GM23338 (cell line): ENCODE data around the gene PARVA. TPM values are rescaled to one million over a fixed set of nuclear protein-coding genes. Genes with fewer than 3 reads are reported as not detected.

Source experiments
- ATAC-seq: fragments of 200-7000 bp; cut with Tn5 transposase; 3 replicates; pipeline ENCODE4 v1.9.1; 2020
- DNase-seq: peaks from one replicate; pipeline ENCODE4 v3.0.0-alpha.2; 2015; ENCODE audit warnings: low spot score
- H2AFZ ChIP-seq: fragments of 200-600 bp; sonication (generic); 2 replicates; pipeline ENCODE4 v1.8.0; 2016; ENCODE audit warnings: antibody characterized with exemption, mild to moderate bottlenecking, moderate library complexity
- H3F3A ChIP-seq: fragments of 200-600 bp; sonication (generic); replicated peaks from 2 replicates; pipeline ENCODE4 v1.8.0; 2017; ENCODE audit warnings: antibody characterized with exemption, mixed run types, low read depth
- H3K27ac ChIP-seq: fragments of 200-600 bp; sonication (generic); 2 replicates; pipeline ENCODE4 v1.6.1; 2016; ENCODE audit warnings: low read depth
- H3K27me3 ChIP-seq: fragments of 200-600 bp; sonication (generic); 2 replicates; pipeline ENCODE4 v1.8.0; 2016; ENCODE audit warnings: mild to moderate bottlenecking, mixed run types, moderate library complexity; ENCODE audit not compliant: insufficient read depth
- H3K36me3 ChIP-seq: fragments of 200-600 bp; sonication (generic); 2 replicates; pipeline ENCODE4 v1.8.0; 2016; ENCODE audit warnings: mild to moderate bottlenecking; ENCODE audit not compliant: insufficient read depth
- H3K4me1 ChIP-seq: fragments of 200-600 bp; sonication (generic); 2 replicates; pipeline ENCODE4 v1.8.0; 2016; ENCODE audit warnings: mild to moderate bottlenecking, moderate library complexity; ENCODE audit not compliant: insufficient read depth
- H3K4me2 ChIP-seq: fragments of 200-600 bp; sonication (generic); 2 replicates; pipeline ENCODE4 v1.7.1; 2017; ENCODE audit warnings: mixed run types
- H3K4me3 ChIP-seq: fragments of 200-600 bp; sonication (generic); 2 replicates; pipeline ENCODE4 v1.6.1; 2016; ENCODE audit warnings: mixed run types
- H3K79me2 ChIP-seq: fragments of 200-600 bp; sonication (generic); replicated peaks from 2 replicates; pipeline ENCODE4 v1.8.0; 2017; ENCODE audit warnings: mild to moderate bottlenecking; ENCODE audit not compliant: insufficient read depth
- H3K9me2 ChIP-seq: fragments of 200-600 bp; sonication (generic); 2 replicates; pipeline ENCODE4 v1.8.0; 2017; ENCODE audit not compliant: insufficient read depth
- H4K20me1 ChIP-seq: fragments of 200-600 bp; sonication (generic); replicated peaks from 2 replicates; pipeline ENCODE4 v1.8.0; 2017; ENCODE audit warnings: mild to moderate bottlenecking; ENCODE audit not compliant: insufficient read depth
- H3K27ac Mint-ChIP-seq: 2 replicates; pipeline ENCODE4 v1.8.0; 2020; ENCODE audit warnings: inconsistent platforms, mild to moderate bottlenecking, moderate library complexity, mixed read lengths
- H3K27me3 Mint-ChIP-seq: 3 replicates; pipeline ENCODE4 v1.8.0; 2022; ENCODE audit warnings: low read depth, mild to moderate bottlenecking, moderate library complexity, mixed read lengths, inconsistent platforms; ENCODE audit not compliant: insufficient read depth, poor library complexity
- H3K36me3 Mint-ChIP-seq: 3 replicates; pipeline ENCODE4 v1.8.0; 2021; ENCODE audit warnings: low read depth, mild to moderate bottlenecking, inconsistent platforms, moderate library complexity, mixed read lengths
- H3K4me1 Mint-ChIP-seq: 3 replicates; pipeline ENCODE4 v1.8.0; 2020; ENCODE audit warnings: mild to moderate bottlenecking, inconsistent platforms, mixed read lengths
- H3K4me3 Mint-ChIP-seq: 3 replicates; pipeline ENCODE4 v1.8.0; 2021; ENCODE audit warnings: moderate library complexity, mild to moderate bottlenecking, inconsistent platforms, mixed read lengths
- H3K9me3 Mint-ChIP-seq: 3 replicates; pipeline ENCODE4 v1.8.0; 2020; ENCODE audit warnings: moderate library complexity, mild to moderate bottlenecking, inconsistent platforms, mixed read lengths
- CREB1 ChIP-seq: fragments of 250-450 bp; sonication (Bioruptor Pico); IDR thresholded peaks from 2 replicates; pipeline ENCODE4 v1.5.0; 2020; ENCODE audit warnings: low read depth, mild to moderate bottlenecking, moderate library complexity
- CTCF ChIP-seq, 2 experiments: fragments of 200-600 bp in 1 of 2; sonication (generic) in 1 of 2; conservative IDR thresholded peaks; 2 replicates each; pipeline versions ENCODE4 v1.5.1 to v1.6.1; 2016 to 2017; ENCODE audit warnings: antibody characterized with exemption in 2 of 2, low read depth in 2 of 2, mild to moderate bottlenecking in 2 of 2, moderate library complexity in 1 of 2
- EZH2 ChIP-seq: fragments of 200-600 bp; sonication (generic); IDR thresholded peaks from one replicate; pipeline ENCODE4 v1.8.0; 2017; ENCODE audit warnings: antibody characterized with exemption, mild to moderate bottlenecking, low read depth; ENCODE audit not compliant: unreplicated experiment
- EZH2phosphoT487 ChIP-seq: fragments of 200-600 bp; sonication (generic); IDR thresholded peaks from one replicate; pipeline ENCODE4 v1.8.1; 2018; ENCODE audit warnings: antibody characterized with exemption; ENCODE audit not compliant: unreplicated experiment
- JUNB ChIP-seq: IDR thresholded peaks from one replicate; pipeline ENCODE4 v1.6.1; 2016; ENCODE audit warnings: antibody characterized with exemption; ENCODE audit not compliant: unreplicated experiment
- NANOG ChIP-seq: IDR thresholded peaks from 2 replicates; pipeline ENCODE4 v1.6.1; 2016; ENCODE audit warnings: antibody characterized with exemption, borderline replicate concordance
- POLR2AphosphoS5 ChIP-seq: IDR thresholded peaks from 2 replicates; pipeline ENCODE4 v1.6.1; 2016; ENCODE audit warnings: antibody characterized with exemption, low read depth
- STAT1 ChIP-seq: IDR thresholded peaks from one replicate; pipeline ENCODE4 v1.6.1; 2016; ENCODE audit warnings: antibody characterized with exemption; ENCODE audit not compliant: unreplicated experiment
- ZNF114 ChIP-seq: fragments of 250-450 bp; sonication (Bioruptor Pico); IDR thresholded peaks from 2 replicates; pipeline ENCODE4 v1.5.0; 2020; ENCODE audit warnings: mild to moderate bottlenecking, moderate library complexity
- ZNF331 ChIP-seq: fragments of 250-450 bp; sonication (Bioruptor Pico); IDR thresholded peaks from 2 replicates; pipeline ENCODE4 v1.5.0; 2020; ENCODE audit warnings: low read depth, mild to moderate bottlenecking, moderate library complexity
- polyA plus RNA-seq: library from polyadenylated mRNA; unstranded; fragments of >200 nt; fragmentation: Nextera tagmentation; extraction: Ambion mirVana; gene quantifications from 2 replicates; pipeline ENCODE4 v1.2.1, GENCODE V29; 2016
- total RNA-seq: library from RNA; depleted of rRNA; stranded (reverse); fragments of >200 nt; shearing (Covaris generic); gene quantifications from 2 replicates; pipeline ENCODE4 v1.2.3, GENCODE V29; 2014
- TF ChIP-seq, protein P1 (sequence below): IDR thresholded peaks from one replicate; pipeline ENCODE4 v1.6.1; 2018; ENCODE audit warnings: antibody characterized with exemption; ENCODE audit not compliant: unreplicated experiment
- TF ChIP-seq, protein P2 (sequence below): fragments of 250-450 bp; sonication (Bioruptor Pico); IDR thresholded peaks from 2 replicates; pipeline ENCODE4 v1.5.0; 2020; ENCODE audit warnings: mild to moderate bottlenecking, moderate library complexity

The PARVA gene
- total and polyA plus RNA-seq, 2 experiments from 2014 or later, result 5.8 to 6.9 TPM

GRCh38 chr11:12386309-12386708 is 8.9 kb downstream of the PARVA start (continued):
- TF ChIP-seq, protein P1, sequence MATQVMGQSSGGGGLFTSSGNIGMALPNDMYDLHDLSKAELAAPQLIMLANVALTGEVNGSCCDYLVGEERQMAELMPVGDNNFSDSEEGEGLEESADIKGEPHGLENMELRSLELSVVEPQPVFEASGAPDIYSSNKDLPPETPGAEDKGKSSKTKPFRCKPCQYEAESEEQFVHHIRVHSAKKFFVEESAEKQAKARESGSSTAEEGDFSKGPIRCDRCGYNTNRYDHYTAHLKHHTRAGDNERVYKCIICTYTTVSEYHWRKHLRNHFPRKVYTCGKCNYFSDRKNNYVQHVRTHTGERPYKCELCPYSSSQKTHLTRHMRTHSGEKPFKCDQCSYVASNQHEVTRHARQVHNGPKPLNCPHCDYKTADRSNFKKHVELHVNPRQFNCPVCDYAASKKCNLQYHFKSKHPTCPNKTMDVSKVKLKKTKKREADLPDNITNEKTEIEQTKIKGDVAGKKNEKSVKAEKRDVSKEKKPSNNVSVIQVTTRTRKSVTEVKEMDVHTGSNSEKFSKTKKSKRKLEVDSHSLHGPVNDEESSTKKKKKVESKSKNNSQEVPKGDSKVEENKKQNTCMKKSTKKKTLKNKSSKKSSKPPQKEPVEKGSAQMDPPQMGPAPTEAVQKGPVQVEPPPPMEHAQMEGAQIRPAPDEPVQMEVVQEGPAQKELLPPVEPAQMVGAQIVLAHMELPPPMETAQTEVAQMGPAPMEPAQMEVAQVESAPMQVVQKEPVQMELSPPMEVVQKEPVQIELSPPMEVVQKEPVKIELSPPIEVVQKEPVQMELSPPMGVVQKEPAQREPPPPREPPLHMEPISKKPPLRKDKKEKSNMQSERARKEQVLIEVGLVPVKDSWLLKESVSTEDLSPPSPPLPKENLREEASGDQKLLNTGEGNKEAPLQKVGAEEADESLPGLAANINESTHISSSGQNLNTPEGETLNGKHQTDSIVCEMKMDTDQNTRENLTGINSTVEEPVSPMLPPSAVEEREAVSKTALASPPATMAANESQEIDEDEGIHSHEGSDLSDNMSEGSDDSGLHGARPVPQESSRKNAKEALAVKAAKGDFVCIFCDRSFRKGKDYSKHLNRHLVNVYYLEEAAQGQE, result no peak
- no peak for TF ChIP-seq ZNF331
- no peak for TF ChIP-seq ZNF114
- TF ChIP-seq CTCF (conservative IDR thresholded peaks at IDR 0.05; ENCODE audit: low read depth in 2 of 2), result no peak
- no peak for TF ChIP-seq CREB1
- TF ChIP-seq JUNB, result no peak

DNA sequence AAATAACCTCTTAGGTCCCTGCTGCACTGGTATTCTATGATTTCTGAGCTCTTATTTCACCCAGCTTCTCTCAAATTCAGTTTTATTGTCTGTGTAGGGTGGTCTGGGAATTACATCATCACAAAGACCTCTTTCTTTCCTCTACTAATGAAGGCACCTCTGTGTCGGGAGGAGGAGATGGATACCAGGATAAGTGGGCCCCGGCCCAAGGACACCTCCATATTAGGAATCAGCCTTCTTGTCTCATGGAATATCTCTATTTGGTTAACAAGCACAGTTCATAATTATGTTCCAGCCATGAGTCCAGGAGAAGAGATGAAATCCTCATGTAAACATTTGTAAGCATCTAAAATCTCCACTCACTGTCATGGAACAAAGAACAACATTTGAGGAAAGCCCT is 9.4 kb downstream of the PARVA start:
- H3F3A ChIP-seq, result no peaks in the 10 kb centered on the region
- H3K4me1 Mint-ChIP-seq, result no peaks in the 10 kb centered on the region
- no peak overlapping the region for H3K4me2 ChIP-seq
- H3K27me3 Mint-ChIP-seq, result no peaks in the 10 kb centered on the region
- ATAC-seq, result no peak
- H4K20me1 ChIP-seq, result no peaks in the 10 kb centered on the region
- H3K4me1 ChIP-seq, result 0 out of 2 replicates have a peak, but pooled peaks cover 3% of the 10 kb centered on the region
- H3K9me2 ChIP-seq, result no peaks in the 10 kb centered on the region
- no peak overlapping the region for H2AFZ ChIP-seq
- no peak overlapping the region for H3K27ac ChIP-seq
- no peaks in the 10 kb centered on the region; the same call in 2 of the 3 replicates for H3K9me3 Mint-ChIP-seq
- H3K27me3 ChIP-seq, result no peaks in the 10 kb centered on the region
- no peaks in the 10 kb centered on the region for H3K36me3 ChIP-seq
- H3K79me2 ChIP-seq, result no peaks in the 10 kb centered on the region; the same call in 1 of the 2 replicates
- H3K4me3 Mint-ChIP-seq, result no peak overlapping the region
- H3K4me3 ChIP-seq, result no peak overlapping the region
- H3K27ac Mint-ChIP-seq, result no peak overlapping the region
- H3K36me3 Mint-ChIP-seq, result no peaks in the 10 kb centered on the region
- DNase-seq, result no peak
- TF ChIP-seq CREB1, result no peak
- TF ChIP-seq POLR2AphosphoS5, result no peak
- TF ChIP-seq CTCF (conservative IDR thresholded peaks at IDR 0.05; ENCODE audit: low read depth in 2 of 2), result no peak
- no peak for TF ChIP-seq EZH2
- no peak for TF ChIP-seq NANOG
- TF ChIP-seq, protein P2, sequence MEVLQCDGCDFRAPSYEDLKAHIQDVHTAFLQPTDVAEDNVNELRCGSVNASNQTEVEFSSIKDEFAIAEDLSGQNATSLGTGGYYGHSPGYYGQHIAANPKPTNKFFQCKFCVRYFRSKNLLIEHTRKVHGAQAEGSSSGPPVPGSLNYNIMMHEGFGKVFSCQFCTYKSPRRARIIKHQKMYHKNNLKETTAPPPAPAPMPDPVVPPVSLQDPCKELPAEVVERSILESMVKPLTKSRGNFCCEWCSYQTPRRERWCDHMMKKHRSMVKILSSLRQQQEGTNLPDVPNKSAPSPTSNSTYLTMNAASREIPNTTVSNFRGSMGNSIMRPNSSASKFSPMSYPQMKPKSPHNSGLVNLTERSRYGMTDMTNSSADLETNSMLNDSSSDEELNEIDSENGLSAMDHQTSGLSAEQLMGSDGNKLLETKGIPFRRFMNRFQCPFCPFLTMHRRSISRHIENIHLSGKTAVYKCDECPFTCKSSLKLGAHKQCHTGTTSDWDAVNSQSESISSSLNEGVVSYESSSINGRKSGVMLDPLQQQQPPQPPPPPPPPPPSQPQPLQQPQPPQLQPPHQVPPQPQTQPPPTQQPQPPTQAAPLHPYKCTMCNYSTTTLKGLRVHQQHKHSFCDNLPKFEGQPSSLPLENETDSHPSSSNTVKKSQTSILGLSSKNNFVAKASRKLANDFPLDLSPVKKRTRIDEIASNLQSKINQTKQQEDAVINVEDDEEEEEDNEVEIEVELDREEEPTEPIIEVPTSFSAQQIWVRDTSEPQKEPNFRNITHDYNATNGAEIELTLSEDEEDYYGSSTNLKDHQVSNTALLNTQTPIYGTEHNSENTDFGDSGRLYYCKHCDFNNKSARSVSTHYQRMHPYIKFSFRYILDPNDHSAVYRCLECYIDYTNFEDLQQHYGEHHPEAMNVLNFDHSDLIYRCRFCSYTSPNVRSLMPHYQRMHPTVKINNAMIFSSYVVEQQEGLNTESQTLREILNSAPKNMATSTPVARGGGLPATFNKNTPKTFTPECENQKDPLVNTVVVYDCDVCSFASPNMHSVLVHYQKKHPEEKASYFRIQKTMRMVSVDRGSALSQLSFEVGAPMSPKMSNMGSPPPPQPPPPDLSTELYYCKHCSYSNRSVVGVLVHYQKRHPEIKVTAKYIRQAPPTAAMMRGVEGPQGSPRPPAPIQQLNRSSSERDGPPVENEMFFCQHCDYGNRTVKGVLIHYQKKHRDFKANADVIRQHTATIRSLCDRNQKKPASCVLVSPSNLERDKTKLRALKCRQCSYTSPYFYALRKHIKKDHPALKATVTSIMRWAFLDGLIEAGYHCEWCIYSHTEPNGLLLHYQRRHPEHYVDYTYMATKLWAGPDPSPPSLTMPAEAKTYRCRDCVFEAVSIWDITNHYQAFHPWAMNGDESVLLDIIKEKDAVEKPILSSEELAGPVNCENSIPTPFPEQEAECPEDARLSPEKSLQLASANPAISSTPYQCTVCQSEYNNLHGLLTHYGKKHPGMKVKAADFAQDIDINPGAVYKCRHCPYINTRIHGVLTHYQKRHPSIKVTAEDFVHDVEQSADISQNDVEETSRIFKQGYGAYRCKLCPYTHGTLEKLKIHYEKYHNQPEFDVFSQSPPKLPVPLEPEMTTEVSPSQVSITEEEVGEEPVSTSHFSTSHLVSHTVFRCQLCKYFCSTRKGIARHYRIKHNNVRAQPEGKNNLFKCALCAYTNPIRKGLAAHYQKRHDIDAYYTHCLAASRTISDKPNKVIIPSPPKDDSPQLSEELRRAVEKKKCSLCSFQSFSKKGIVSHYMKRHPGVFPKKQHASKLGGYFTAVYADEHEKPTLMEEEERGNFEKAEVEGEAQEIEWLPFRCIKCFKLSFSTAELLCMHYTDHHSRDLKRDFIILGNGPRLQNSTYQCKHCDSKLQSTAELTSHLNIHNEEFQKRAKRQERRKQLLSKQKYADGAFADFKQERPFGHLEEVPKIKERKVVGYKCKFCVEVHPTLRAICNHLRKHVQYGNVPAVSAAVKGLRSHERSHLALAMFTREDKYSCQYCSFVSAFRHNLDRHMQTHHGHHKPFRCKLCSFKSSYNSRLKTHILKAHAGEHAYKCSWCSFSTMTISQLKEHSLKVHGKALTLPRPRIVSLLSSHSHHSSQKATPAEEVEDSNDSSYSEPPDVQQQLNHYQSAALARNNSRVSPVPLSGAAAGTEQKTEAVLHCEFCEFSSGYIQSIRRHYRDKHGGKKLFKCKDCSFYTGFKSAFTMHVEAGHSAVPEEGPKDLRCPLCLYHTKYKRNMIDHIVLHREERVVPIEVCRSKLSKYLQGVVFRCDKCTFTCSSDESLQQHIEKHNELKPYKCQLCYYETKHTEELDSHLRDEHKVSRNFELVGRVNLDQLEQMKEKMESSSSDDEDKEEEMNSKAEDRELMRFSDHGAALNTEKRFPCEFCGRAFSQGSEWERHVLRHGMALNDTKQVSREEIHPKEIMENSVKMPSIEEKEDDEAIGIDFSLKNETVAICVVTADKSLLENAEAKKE (CRISPR knock-in tag), result no peak
- TF ChIP-seq ZNF114, result no peak
- TF ChIP-seq ZNF331, result no peak
- no peak for TF ChIP-seq STAT1
- TF ChIP-seq JUNB, result no peak
- no peak for TF ChIP-seq EZH2phosphoT487
